ENCODE data around the gene PPP1R14C.

GRCh38 chr6:150291968-150292710, 149.3 kb downstream of the PPP1R14C start:
- TF ChIP-seq MED8 (CRISPR knock-in tag; IDR thresholded peaks at IDR 0.05; ENCODE audit: insufficient replicate concordance), result no peak
- TF ChIP-seq ZNF260 (CRISPR knock-in tag; IDR thresholded peaks at IDR 0.05; ENCODE audit: borderline replicate concordance, low read depth), result no peak
- no peak for TF ChIP-seq ELF1 (CRISPR knock-in tag; IDR thresholded peaks at IDR 0.05)
- TF ChIP-seq TBL1XR1 (IDR thresholded peaks at IDR 0.05; ENCODE audit: borderline replicate concordance, low read length, partially characterized antibody), result no peak
- TF ChIP-seq ZNF644 (CRISPR knock-in tag; IDR thresholded peaks at IDR 0.05; ENCODE audit: low read depth), result no peak
- TF ChIP-seq ZSCAN29 (CRISPR knock-in tag; conservative IDR thresholded peaks at IDR 0.05), result no peak

All from HepG2 (cell line).